ENCODE results near the gene ELFN2. TPM values are rescaled to one million over a fixed set of nuclear protein-coding genes. Genes with fewer than 3 reads are reported as not detected.

Gene ELFN2
- total RNA-seq, 1 donor from 2014 or later = not detected

GRCh38 chr22:37333724-37334460, 93.4 kb downstream of the ELFN2 start:
- H3K27ac Mint-ChIP-seq = no peak overlapping the region
- ATAC-seq (ENCODE audit: low read depth) = no peak
- H3K4me1 Mint-ChIP-seq = peaks cover 25% of the 10 kb centered on the region
- ChIA-PET POLR2A (interaction anchor here (1.0 kb wide), 1 partner anchor 20 kb away, joined by 3 read pairs; no protein-coding TSS in a partner anchor), CTCF (interaction anchor here (0.7 to 2.2 kb wide), 2 partner anchors 16 to 139 kb away, joined by 3 to 5 read pairs; no protein-coding TSS in a partner anchor)
- DNase-seq = no peak
- H3K36me3 Mint-ChIP-seq (ENCODE audit: low read depth) = no peaks in the 10 kb centered on the region
- peaks cover 62% of the 10 kb centered on the region for H3K27me3 Mint-ChIP-seq
- intact Hi-C loops (cut with micrococcal nuclease) = no loop called here
- no peaks in the 10 kb centered on the region for H3K9me3 Mint-ChIP-seq
- no peak overlapping the region for H3K4me3 Mint-ChIP-seq
- TF ChIP-seq, protein P1, sequence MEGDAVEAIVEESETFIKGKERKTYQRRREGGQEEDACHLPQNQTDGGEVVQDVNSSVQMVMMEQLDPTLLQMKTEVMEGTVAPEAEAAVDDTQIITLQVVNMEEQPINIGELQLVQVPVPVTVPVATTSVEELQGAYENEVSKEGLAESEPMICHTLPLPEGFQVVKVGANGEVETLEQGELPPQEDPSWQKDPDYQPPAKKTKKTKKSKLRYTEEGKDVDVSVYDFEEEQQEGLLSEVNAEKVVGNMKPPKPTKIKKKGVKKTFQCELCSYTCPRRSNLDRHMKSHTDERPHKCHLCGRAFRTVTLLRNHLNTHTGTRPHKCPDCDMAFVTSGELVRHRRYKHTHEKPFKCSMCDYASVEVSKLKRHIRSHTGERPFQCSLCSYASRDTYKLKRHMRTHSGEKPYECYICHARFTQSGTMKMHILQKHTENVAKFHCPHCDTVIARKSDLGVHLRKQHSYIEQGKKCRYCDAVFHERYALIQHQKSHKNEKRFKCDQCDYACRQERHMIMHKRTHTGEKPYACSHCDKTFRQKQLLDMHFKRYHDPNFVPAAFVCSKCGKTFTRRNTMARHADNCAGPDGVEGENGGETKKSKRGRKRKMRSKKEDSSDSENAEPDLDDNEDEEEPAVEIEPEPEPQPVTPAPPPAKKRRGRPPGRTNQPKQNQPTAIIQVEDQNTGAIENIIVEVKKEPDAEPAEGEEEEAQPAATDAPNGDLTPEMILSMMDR (IDR thresholded peaks at IDR 0.05) = no peak

DNA sequence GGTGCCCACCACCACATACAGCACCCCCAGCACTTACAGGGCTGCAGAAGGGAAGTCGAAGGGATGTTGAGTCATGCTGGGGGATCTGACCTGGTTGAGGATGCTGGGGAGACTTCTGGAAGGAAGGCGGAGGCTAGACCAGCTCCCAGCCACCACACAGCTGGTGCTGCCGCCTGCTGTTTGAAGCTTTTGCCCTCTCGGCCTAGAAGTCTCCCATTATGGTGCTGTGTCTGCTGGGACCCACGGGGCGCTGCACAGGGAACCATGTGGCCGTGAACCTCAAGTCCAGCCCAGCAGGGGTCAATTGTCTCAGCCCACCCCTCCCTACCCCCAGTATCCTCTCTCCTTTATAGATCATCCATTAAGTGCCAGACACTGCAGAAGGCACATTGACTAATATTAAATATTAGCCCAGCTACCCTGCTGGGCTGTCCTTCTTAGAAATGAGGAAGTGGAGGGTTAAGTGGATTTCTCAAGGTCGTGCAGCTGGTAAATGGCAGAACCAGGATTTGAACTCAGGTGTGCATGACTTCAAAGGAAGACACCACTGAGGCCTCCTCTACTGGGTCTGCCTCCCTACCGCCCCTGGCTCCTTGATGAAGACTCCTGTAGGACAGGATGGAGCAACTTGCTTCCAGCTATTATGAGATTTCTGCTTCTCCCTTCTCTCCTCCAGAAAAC, 95.3 kb downstream of the ELFN2 start:
- POLR2A ChIA-PET = no interaction called here
- Mint-ChIP-seq H3K27ac (no peak overlapping the region), H3K36me3 (ENCODE audit: low read depth) (no peaks in the 10 kb centered on the region), H3K27me3 (peaks cover 63% of the 10 kb centered on the region), H3K4me3 (no peak overlapping the region), H3K4me1 (peaks cover 21% of the 10 kb centered on the region), H3K9me3 (no peaks in the 10 kb centered on the region)
- intact Hi-C loops (cut with micrococcal nuclease) = no loop called here
- TF ChIP-seq, protein P1 (IDR thresholded peaks at IDR 0.05) = no peak
- DNase-seq = no peak
- no peak for ATAC-seq (ENCODE audit: low read depth)
- CTCF ChIA-PET = no interaction called here

GRCh38 chr22:37331034-37331428, 96.2 kb downstream of the ELFN2 start:
- no peak for DNase-seq
- intact Hi-C loops (cut with micrococcal nuclease) = no loop called here
- no peak overlapping the region for H3K4me3 Mint-ChIP-seq
- H3K4me1 Mint-ChIP-seq = peaks cover 16% of the 10 kb centered on the region
- no peaks in the 10 kb centered on the region for H3K36me3 Mint-ChIP-seq (ENCODE audit: low read depth)
- peaks cover 65% of the 10 kb centered on the region for H3K27me3 Mint-ChIP-seq
- ChIA-PET POLR2A (no interaction called here), CTCF (no interaction called here)
- no peak for ATAC-seq (ENCODE audit: low read depth)
- no peaks in the 10 kb centered on the region for H3K9me3 Mint-ChIP-seq
- TF ChIP-seq, protein P1 (IDR thresholded peaks at IDR 0.05) = no peak
- H3K27ac Mint-ChIP-seq = no peak overlapping the region

DNA sequence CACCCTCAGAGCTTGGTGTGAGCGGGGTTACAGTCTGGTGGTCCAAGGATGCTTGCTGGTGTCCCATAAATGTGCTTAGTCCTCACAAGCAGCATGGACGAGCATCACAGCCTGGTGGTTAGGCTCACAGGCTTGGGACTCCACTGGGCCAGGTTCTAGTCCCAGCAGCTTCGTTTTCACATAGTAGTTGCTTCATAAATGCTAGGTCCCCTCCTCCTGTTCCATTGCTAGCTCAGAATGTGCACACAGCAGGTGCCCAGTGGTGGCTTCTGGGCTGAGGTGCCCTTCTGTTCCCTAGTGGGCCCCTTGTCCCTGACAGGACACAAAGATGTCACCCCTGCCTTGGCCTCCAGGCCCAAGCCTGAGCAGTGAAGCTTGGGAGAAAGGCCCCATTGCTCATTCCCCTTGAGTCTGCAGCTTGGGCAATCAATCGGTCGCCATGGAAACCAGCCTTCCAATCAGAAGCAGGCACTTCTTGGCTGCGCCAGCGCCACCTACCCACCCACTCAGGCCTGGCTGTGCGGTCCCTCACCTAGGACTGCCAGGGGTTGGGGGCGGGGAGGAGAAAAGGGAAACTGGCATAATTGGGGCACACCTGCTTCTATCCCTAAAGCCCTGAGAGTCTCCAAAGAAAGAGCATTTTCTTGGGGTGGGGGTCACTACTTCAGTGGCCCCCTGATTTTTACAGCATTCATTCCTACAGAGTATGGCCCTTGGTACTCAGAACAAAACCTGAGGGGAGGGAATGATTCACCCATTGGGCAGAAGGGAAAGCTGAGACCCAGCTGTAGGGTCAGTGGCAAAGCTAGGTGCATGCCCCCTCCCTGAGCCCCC, 96.9 kb downstream of the ELFN2 start:
- CTCF ChIA-PET = no interaction called here
- Mint-ChIP-seq H3K27me3 (peaks cover 60% of the 10 kb centered on the region), H3K36me3 (ENCODE audit: low read depth) (no peaks in the 10 kb centered on the region), H3K9me3 (no peaks in the 10 kb centered on the region), H3K4me3 (no peak overlapping the region), H3K27ac (peak overlapping the region; percentile 46), H3K4me1 (peaks cover 12% of the 10 kb centered on the region)
- POLR2A ChIA-PET = no interaction called here
- intact Hi-C loops (cut with micrococcal nuclease) = no loop called here
- no peak for DNase-seq
- peak; percentile 71 for ATAC-seq (ENCODE audit: low read depth)
- TF ChIP-seq, protein P1 (IDR thresholded peaks at IDR 0.05) = no peak
